ENCODE results near the gene CXXC5.

The CXXC5 gene

GRCh38 chr5:139695178-139695573 is 47.0 kb downstream of the CXXC5 start:
- DNase-seq (ENCODE audit: low read depth) = no peak

GRCh38 chr5:139696167-139696893 is 48.2 kb downstream of the CXXC5 start:
- DNase-seq (ENCODE audit: low read depth) = no peak

- DNase-seq (ENCODE audit: low read depth) = peak; percentile 82
Observed at GRCh38 chr5:139696894-139697658, 48.9 kb downstream of the CXXC5 start.

DNA sequence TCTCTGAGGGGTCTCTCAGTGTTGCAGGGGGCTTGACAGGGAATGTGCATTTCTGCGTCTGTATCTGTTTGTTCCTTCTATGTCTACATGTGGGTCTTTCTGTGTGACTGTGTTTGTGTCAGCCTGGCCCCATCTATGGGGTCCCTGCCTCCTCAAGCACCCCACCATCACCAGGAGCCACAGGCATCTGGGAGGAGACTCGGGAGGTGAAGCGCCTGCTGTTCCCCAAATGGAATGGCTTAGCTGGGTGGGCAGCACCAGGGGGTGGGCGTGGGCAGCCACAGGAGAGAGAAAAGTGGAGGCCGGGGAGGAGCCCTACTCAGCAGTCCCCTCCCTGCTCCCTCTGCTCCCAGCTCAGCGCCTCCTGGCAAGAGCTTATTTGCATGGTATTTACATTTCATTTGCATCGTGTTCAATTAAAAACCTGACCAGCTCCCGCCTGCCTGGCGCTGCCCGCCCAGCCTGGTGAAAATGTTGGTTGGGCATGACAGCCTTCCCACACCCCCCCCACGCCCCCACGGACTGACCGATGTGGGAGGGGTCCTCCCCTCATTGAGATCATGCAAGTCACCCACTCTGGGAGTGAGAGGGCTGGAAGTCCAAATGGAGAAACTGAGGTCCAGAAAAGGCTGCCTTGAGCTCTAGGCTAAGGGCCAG is 50.5 kb downstream of the CXXC5 start:
- DNase-seq (ENCODE audit: low read depth) = no peak

GRCh38 chr5:139699351-139699750 is 51.2 kb downstream of the CXXC5 start:
- no peak for DNase-seq (ENCODE audit: low read depth)

DNA sequence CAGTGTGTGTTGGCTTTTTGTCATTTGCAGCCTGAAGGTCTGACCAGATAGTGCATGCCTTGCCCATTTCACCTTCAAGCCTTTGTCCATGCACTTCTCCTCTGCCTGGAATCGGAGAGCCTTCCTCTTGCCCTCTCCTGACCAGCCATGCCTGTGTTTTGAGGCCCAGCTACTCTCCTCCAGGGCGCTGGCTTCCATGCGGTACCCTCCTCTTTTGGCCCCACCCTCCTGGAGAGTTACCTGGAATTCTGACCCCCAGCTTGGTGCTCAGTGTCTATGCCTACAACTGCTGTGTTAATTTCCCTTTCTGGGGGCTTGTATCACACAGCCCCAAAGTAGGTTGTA is 52.5 kb downstream of the CXXC5 start:
- no peak for DNase-seq (ENCODE audit: low read depth)

GRCh38 chr5:139701056-139701741 is 53.0 kb downstream of the CXXC5 start:
- no peak for DNase-seq (ENCODE audit: low read depth)

GRCh38 chr5:139702548-139702947 is 54.4 kb downstream of the CXXC5 start:
- no peak for DNase-seq (ENCODE audit: low read depth)

DNA sequence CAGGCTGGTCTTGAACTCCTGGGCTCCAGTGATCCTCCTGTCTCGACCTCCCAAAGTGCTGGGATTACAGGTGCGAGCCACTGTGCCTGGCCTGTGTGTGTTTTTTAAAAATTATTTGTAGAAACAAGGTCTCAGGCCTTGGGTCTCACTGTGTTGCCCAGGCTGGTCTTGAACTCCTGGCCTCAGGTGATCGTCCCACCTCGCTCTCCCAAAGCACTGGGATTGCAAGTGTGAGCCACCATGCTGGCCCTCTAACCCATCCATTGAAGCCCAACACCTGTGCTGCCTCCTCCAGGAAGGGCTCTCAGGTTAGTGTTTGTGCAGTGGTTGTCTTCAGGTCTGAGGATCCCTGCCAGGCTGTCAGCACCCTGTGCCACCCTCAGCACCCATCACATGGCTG is 56.6 kb downstream of the CXXC5 start:
- DNase-seq (ENCODE audit: low read depth) = no peak

GRCh38 chr5:139705191-139705590 is 57.0 kb downstream of the CXXC5 start:
- DNase-seq (ENCODE audit: low read depth) = no peak

- DNase-seq (ENCODE audit: low read depth) = no peak
Observed at GRCh38 chr5:139705655-139706587, 57.8 kb downstream of the CXXC5 start.

GRCh38 chr5:139707445-139708003 is 59.4 kb downstream of the CXXC5 start:
- DNase-seq (ENCODE audit: low read depth) = no peak

GRCh38 chr5:139708434-139708861 is 60.3 kb downstream of the CXXC5 start:
- no peak for DNase-seq (ENCODE audit: low read depth)

DNA sequence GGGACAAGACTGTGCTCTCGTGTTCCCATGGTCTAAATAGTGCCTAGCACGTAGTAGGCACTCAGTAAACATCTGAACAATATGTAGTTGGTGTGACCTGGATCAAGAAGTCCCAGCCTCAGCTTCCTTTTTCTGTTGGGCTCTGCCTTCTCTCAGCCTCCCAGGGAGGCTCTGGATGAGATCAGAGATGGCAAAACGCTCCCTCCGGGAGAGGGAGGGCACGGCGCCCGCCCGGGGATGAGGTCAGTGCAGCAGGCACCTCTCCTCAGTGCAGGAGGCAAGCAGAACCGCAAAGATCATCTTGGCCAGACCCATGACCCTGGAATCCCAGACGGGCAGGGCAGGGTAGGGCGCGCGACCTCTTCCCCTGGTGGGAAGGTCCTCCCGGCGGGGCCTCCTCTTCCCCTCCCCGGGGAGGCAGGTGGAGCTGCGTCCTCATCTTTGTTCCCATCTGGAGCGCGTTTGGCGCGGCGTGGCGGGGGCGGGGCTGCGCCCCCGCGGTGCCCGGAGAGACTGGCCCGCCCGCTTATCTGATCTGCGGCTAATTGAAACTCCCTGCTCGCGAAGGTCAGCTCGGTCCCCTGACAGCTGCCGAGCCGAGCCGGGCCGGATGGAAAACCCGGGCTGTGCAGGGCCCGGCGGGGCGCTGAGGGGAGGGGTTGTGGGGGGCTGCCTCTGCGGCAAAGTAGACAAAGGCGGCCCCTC is 60.9 kb downstream of the CXXC5 start:
- DNase-seq (ENCODE audit: low read depth) = peak; percentile 68

GRCh38 chr5:139709582-139710318 is 61.6 kb downstream of the CXXC5 start:
- DNase-seq (ENCODE audit: low read depth) = no peak

DNA sequence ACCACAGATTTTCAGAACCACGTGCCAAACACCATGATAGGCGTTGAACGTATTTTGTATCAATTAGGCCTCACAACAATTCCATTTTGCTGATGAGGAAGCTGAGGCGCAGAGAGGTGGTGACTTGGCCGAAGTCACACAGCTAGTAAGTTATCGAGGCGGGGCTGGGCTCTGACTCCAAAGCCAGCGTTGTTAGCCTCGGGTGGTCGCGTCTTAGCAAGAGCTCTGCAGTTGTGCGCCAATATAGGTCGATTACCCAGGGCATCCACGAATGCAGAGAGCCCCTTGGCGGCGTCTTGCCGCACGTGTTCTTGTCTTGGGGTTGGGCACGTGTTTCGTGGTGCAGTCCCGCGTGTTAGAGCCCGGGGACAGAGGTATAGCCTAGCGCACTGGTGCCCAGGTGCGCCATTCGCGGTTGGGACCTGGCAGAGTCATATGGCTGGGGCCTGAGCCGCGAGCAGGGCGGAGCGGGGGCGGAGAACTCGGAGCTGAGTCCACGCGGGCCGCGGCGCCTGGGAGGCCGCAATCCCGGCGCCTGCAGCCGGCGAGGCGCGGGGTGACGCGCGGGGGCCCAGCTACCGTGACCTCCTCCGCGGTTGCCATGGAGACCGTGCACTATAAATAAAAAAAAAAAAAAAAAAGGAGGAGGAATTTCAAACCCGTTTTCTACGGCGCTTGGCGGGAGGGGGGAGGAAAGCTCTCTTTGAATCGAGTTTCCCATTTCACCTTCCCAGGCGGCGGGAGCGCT is 62.3 kb downstream of the CXXC5 start:
- DNase-seq (ENCODE audit: low read depth) = peak; percentile 66

- peak; percentile 58 for DNase-seq (ENCODE audit: low read depth)
Observed at GRCh38 chr5:139711067-139711905, 63.1 kb downstream of the CXXC5 start.

DNA sequence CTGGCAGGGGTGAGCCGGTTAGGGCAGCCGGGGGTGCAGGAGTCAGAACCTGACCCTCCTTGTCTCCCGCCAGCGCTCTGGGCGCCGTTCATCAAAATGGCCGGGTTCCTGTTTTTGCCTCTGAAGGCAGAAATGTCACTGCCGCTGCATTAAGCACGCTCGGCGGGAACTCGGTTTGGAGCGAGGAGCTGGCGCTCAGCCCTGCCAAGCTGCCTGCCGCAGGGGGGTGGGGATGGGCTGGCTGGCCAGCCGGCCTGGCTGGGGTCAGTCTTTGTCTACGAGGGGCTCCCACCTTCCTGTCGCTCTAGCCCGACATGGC is 63.7 kb downstream of the CXXC5 start:
- DNase-seq (ENCODE audit: low read depth) = no peak

All from ELR (cell line).